ENCODE results near the gene KAT2B.

DNA sequence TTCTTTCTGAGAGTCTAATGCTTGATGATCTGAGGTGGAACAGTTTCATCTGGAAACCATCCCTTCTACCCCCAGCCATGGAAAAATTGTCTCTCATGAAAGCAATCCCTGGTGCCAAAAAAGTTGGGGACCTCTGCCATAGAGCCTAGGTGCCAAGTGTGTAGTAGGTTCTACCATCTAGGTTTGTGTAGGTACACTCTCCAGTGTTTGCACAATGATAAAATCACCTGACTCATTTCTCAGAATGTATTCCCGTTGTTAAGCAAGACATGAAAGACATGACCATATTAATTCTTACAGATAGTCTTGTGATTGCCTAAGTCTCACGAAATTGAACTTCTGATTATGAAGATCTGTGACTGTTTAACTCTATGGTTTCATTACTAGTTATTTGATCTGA lies 68.6 kb downstream of the KAT2B start:
- TF ChIP-seq, protein P1, sequence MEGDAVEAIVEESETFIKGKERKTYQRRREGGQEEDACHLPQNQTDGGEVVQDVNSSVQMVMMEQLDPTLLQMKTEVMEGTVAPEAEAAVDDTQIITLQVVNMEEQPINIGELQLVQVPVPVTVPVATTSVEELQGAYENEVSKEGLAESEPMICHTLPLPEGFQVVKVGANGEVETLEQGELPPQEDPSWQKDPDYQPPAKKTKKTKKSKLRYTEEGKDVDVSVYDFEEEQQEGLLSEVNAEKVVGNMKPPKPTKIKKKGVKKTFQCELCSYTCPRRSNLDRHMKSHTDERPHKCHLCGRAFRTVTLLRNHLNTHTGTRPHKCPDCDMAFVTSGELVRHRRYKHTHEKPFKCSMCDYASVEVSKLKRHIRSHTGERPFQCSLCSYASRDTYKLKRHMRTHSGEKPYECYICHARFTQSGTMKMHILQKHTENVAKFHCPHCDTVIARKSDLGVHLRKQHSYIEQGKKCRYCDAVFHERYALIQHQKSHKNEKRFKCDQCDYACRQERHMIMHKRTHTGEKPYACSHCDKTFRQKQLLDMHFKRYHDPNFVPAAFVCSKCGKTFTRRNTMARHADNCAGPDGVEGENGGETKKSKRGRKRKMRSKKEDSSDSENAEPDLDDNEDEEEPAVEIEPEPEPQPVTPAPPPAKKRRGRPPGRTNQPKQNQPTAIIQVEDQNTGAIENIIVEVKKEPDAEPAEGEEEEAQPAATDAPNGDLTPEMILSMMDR (IDR thresholded peaks at IDR 0.05): no peak
- TF ChIP-seq ZFX (IDR thresholded peaks at IDR 0.05; ENCODE audit: borderline replicate concordance): no peak
